ENCODE results near the gene BTC. TPM values are rescaled to one million over a fixed set of nuclear protein-coding genes. Genes with fewer than 3 reads are reported as not detected.
"Not testable (repeated sequence)": the region's sequence is repeated elsewhere in the genome, so short reads cannot be mapped to it uniquely, and the experiment has no call there.

Gene BTC
- total RNA-seq, 1 donor from 2014 or later: 8.3 TPM

DNA sequence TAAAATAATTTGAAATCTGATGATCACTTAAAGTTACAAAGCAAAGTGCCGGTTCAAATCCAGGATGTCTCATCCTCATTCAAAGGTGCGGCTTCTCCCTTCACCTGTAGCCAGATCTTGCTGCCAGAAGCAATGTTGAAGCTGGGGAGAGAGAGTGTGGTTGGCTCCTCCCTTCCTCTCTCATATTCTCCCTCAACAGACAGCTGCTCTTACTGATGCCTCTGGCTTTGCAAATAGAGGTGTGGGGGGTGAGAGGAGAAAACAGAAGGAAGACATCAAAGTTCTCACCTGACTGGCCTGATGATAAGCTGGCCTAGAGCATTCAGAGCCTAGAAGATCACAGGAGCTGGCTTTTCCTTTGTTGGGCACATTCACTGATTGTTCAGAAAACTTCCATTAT, 28.3 kb upstream of the BTC start:
- Histone ChIP-seq H3K4me3 (ENCODE audit: low read depth, low read length) (no peak overlapping the region), H3K27me3 (ENCODE audit: control insufficient read depth, insufficient read depth, low read length) (no peaks in the 10 kb centered on the region), H3K36me3 (ENCODE audit: control insufficient read depth, insufficient read depth, low read length) (no peaks in the 10 kb centered on the region)
- TF ChIP-seq CTCF (IDR thresholded peaks at IDR 0.05; ENCODE audit: insufficient read depth, low read length, poor library complexity, severe bottlenecking): no peak
- no peak for DNase-seq (ENCODE audit: low read depth)

DNA sequence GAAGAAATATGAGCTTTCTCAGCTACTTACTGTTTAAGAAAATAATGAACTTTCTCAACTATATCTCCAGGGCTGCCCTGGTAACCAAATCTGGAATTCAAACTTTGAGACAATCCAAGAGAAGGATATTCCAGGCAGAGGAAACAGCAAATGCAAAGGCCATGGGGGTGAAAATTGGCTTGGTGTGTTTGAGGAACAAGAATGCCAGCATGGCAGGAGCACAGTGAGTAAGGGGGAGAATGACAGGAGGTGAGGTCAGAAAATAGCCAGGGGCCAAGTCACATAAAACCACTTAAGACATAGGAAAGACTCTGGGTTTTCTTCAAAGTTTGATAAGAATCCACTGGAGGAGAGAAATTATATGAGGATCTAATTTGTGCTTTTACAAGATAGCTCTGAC, 27.2 kb upstream of the BTC start:
- H3K4me3 ChIP-seq (ENCODE audit: low read depth, low read length): no peak overlapping the region
- no peak for DNase-seq (ENCODE audit: low read depth)
- no peaks in the 10 kb centered on the region for H3K27me3 ChIP-seq (ENCODE audit: control insufficient read depth, insufficient read depth, low read length)
- H3K36me3 ChIP-seq (ENCODE audit: control insufficient read depth, insufficient read depth, low read length): no peaks in the 10 kb centered on the region
- TF ChIP-seq CTCF (IDR thresholded peaks at IDR 0.05; ENCODE audit: insufficient read depth, low read length, poor library complexity, severe bottlenecking): no peak

DNA sequence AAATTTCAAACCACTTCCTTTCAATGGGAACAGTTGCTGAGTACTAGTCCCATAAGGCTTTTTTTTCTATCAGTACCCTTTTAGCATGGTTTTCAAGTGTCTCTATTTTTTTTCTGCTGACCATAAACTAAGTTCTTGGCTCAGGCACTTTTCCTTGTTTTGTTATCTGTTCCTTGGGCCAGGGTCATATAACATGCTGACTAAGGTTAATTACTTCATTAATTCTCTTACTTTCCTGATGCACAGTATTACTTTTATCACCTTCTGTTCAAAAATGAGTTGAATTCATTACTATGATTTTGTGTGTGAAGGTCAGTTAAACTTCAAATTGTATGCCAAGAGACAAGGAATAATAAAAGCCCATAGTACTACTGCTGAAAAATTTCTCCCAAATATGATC, 19.7 kb upstream of the BTC start:
- Histone ChIP-seq H3K4me3 (ENCODE audit: low read depth, low read length) (no peak overlapping the region), H3K27me3 (ENCODE audit: control insufficient read depth, insufficient read depth, low read length) (no peaks in the 10 kb centered on the region), H3K36me3 (ENCODE audit: control insufficient read depth, insufficient read depth, low read length) (no peaks in the 10 kb centered on the region)
- TF ChIP-seq CTCF (IDR thresholded peaks at IDR 0.05; ENCODE audit: insufficient read depth, low read length, poor library complexity, severe bottlenecking): no peak
- DNase-seq (ENCODE audit: low read depth): no peak

DNA sequence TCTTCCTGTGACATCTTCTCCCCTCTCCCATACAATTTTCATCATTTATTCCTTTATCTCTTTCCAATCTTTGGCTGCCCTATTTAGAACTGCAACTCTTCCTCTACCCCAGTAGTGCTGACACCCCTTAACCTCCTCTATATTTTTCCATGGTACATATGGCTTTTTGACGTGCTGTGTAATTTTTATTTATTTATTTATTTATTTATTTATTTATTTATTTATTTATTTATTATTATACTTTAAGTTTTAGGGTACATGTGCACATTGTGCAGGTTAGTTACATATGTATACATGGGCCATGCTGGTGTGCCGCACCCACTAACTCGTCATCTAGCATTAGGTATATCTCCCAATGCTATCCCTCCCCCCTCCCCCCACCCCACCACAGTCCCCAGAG, 17.7 kb upstream of the BTC start:
- DNase-seq (ENCODE audit: low read depth); H3K4me3 ChIP-seq (ENCODE audit: low read depth, low read length); H3K36me3 ChIP-seq (ENCODE audit: control insufficient read depth, insufficient read depth, low read length); H3K27me3 ChIP-seq (ENCODE audit: control insufficient read depth, insufficient read depth, low read length): not testable (repeated sequence)

DNA sequence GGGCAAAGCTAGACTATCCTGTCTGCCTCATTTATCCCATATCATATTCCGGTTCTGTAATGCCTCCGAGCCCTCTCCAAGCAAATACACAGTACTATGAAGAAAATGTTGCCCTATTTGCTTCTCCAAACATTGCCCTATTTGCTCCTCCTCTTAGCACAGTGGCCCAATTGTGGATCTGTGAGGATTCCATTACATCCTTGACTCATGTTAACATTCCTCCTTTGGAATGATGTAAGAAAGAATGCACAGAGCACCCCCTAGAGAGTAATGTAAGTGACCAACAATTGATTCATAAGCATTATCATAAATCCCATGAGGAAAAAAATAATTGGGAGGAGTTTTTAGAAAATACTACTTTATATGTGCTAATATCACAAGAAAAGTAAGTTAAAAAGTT, 11.3 kb upstream of the BTC start:
- TF ChIP-seq CTCF (IDR thresholded peaks at IDR 0.05; ENCODE audit: insufficient read depth, low read length, poor library complexity, severe bottlenecking): no peak
- no peaks in the 10 kb centered on the region for H3K36me3 ChIP-seq (ENCODE audit: control insufficient read depth, insufficient read depth, low read length)
- DNase-seq (ENCODE audit: low read depth): no peak
- H3K27me3 ChIP-seq (ENCODE audit: control insufficient read depth, insufficient read depth, low read length): no peaks in the 10 kb centered on the region
- no peak overlapping the region for H3K4me3 ChIP-seq (ENCODE audit: low read depth, low read length)

DNA sequence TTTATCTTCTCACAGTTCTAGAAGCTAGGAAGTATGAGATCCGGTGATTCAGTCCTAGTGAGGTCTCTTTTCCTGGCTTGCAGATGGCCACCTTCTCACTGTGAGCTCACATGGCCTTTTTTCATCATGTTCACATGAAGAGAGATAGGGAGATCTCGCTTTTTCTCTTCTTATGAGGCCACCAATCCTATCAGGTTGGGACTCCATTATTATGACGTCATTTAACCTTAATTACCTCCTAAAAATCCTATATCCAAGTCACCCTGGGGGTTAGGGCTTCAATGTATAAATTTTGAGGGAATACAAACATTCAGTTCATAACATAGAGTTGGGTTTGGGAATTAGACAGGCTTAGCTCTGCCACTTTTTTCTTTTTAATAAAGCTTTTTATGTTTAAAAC, 6.0 kb upstream of the BTC start:
- no peaks in the 10 kb centered on the region for H3K27me3 ChIP-seq (ENCODE audit: control insufficient read depth, insufficient read depth, low read length)

More for the DNA sequence above, 6.0 kb upstream of the BTC start:
- no peak for DNase-seq (ENCODE audit: low read depth)
- no peak overlapping the region for H3K4me3 ChIP-seq (ENCODE audit: low read depth, low read length)
- no peaks in the 10 kb centered on the region for H3K36me3 ChIP-seq (ENCODE audit: control insufficient read depth, insufficient read depth, low read length)
- TF ChIP-seq CTCF (IDR thresholded peaks at IDR 0.05; ENCODE audit: insufficient read depth, low read length, poor library complexity, severe bottlenecking): no peak

All from kidney epithelial cell (primary cell).